ENCODE results near the gene KIRREL1.

The KIRREL1 gene

GRCh38 chr1:158077411-158078256 lies 84.2 kb downstream of the KIRREL1 start:
- DNase-seq: no peak

GRCh38 chr1:158078569-158079080 lies 85.2 kb downstream of the KIRREL1 start:
- DNase-seq: no peak

- no peak for DNase-seq
These were observed 86.6 kb downstream of the KIRREL1 start for GRCh38 chr1:158080066-158080465.

DNA sequence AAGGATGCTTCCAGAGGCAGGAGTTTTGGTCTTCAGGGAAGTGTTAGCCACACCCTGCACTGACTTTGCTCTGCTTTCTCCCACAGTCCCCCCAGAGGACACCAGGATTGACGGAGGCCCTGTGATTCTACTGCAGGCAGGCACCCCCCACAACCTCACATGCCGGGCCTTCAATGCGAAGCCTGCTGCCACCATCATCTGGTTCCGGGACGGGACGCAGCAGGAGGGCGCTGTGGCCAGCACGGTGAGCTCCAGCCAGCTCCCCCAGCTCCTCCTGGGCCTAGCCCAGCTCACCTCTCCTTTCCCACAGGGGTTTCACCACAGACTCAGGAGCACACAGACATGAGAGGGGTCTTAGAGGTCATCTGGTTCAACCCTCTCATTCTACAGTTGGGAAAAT lies 90.9 kb downstream of the KIRREL1 start:
- DNase-seq: no peak

DNA sequence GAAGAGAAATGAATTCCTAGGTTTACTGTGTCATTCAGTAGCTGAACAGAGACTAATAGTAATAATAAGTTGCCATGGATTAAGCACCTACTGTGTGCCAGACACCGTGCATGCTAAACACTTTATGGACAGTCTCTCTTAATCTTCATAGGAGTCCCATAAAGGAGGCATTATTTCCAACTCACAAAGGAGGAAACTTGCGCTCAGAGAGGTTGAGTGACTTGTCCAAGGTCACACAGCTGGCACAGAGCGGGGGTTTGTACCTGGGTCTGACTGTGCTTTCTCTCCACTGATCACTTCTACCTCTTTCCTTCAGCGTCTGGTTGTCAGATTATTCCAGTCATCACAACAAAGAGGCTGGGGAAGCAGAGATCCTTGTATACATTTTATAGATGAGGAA lies 91.3 kb downstream of the KIRREL1 start:
- no peak for DNase-seq

DNA sequence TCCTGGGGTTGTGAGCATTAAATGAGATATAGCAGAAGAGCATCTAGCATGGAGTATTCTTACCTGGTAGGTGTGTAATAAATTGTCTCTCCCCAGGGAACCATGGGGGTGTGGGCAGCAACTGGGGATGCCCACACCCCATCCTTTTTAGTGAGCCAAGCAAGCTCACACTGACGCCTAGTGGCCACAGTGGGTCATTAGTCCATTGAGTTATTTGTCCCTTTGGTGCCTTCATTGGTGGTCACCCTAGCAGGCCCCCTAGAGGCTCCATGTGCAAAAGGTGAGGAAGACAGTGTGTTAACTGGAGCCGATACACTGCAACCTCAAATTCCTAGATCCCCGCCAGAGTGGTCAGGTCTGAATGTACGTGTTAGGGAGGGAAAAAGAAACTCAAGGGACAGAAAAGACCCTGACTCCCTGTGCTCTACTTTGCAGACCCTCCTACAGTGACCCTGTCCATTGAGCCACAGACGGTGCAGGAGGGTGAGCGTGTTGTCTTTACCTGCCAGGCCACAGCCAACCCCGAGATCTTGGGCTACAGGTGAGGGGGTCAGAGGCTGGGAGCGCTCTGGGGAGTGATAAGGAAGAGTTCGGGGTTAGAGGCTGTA lies 94.0 kb downstream of the KIRREL1 start:
- DNase-seq: peak; percentile 68

- DNase-seq: no peak
These were observed 96.0 kb downstream of the KIRREL1 start for GRCh38 chr1:158089476-158089875.

DNA sequence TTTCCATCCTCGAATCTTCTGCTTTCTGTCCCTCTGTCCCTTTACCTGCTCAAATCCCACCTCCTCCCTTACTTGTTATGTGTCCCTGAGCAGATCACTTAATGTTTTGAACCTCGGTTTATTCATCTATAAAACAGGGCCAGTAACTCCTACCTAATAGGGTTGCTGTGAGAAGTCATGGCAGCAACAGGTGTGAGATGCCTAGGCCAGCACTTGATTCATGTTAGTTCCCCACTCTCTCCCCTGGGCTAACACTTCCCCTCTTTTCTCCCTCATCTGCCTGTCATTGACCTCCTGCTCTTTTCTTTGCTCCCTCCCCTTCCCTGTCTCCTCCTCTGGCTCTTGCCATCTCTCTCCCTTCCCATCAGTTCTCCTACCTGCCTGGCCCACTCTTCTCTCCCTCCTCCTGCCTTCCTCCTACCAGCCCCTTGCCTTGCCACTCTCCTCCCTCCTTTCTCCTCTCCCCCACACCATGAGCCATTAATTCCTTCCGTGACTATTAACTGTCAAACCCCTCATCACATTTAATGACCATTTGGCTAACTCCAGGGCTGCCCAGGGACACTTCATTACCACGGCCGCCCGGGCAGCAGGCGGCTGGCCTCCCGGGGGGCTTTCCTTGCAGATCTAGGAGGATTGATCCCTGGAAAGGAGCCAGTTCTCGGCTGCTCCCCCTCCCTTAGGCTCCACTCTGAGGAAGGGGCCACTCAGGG lies 96.6 kb downstream of the KIRREL1 start:
- DNase-seq: no peak

DNA sequence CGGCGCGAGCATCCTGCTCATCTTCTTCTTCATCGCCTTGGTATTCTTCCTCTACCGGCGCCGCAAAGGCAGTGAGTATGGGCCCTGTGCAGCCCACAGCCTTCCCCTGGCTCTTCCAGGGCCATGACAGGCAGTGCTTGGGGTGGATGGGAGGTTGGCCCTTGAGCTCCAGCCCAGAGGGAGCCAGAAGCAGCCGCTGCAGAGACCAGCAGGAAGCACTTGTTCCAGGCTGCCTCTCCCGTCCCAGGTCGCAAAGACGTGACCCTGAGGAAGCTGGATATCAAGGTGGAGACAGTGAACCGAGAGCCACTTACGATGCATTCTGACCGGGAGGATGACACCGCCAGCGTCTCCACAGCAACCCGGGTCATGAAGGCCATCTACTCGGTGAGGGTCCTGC lies 99.9 kb downstream of the KIRREL1 start:
- DNase-seq: no peak

DNA sequence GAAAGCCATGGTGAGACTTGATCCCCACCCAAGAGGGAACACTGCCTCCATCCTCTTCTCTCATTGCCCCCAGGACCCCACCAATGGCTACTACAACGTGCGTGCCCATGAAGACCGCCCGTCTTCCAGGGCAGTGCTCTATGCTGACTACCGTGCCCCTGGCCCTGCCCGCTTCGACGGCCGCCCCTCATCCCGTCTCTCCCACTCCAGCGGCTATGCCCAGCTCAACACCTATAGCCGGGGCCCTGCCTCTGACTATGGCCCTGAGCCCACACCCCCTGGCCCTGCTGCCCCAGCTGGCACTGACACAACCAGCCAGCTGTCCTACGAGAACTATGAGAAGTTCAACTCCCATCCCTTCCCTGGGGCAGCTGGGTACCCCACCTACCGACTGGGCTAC lies 101.1 kb downstream of the KIRREL1 start:
- DNase-seq: no peak

DNA sequence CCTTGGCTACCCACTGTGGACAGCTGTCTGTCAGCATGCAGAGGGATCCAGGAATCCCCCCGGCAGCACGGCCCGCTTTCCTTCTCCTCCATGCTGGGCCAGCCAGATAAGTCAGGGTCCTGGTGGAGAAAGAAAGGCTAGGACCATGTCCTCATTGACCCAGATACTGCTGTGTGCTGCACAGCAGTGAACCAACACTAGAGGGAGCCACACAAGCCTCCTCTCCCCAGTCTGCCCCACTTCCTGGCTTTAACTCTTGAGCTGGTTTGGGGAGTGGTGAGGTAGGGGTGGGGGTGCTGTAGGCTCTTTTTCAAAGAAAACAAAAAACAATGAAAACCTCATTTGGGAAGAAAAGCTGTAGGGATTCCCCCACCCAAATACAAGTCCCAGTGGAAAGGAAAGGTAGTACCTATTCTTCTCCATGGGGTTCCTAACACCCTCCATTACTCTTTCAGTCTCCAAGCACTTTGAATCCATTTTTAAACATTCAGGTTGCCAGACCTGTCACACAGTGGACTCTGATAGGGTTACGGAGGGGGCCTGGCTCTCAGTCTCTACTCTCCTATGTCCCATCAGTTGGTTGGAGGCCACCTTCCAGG lies 102.4 kb downstream of the KIRREL1 start:
- no peak for DNase-seq

- DNase-seq: no peak
These were observed 104.8 kb downstream of the KIRREL1 start for GRCh38 chr1:158098256-158098655.

DNA sequence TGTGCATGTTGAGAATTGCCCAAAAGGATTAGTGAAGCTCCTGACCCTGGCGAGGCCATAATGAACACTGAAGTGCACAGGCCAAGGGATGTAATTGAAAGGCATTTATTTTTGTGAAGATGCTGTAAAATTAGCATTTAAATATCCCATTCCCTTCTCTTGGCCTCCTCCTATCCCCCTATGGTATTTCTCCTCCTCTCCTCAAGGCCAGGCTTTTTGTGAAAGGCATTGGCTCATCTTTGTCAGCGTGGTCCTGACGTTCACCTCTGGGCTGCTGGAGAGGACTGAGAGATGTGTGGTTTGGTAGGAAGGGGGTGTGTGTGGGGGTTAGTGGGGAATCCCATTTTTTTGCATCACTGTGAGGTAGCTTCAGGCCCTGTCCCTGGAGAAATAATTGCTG lies 105.7 kb downstream of the KIRREL1 start:
- no peak for DNase-seq

DNA sequence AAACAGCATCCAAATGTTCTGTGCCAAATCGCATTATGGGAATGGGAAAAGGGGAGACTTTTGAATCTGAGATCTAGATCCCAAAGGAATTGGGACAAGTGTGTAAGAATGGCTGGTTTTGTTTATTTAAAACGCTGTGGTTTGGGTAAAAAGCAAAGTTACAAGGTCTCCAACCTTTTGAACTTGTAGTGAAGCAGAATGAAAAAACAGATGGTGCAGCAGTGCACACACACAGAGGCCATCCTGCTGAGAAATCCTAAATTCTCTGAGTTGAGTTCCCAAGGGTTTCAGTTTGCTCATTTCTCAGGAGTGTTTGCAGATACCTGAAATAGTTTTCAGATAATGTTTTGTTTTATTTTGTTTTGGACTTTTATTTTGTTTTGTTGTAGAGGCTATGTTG lies 107.1 kb downstream of the KIRREL1 start:
- DNase-seq: no peak

DNA sequence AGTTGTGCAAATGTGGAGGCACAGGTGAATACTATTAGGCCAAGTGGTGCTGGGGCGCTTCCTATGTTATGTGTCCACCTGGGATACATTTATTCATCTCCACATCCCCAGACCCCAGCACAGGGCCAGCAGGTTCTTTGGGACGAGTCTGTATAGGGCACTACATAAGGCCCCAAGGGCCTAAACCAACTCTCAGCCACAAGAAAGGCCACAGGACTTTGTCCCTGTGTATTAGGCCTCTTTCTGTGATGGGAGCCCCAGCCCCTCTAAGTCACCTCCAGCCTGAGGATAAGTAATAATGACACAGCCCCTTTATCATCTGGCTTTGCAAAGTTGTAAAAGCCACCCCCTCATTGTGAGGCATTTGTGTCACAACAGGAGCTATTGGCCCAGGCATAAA lies 108.0 kb downstream of the KIRREL1 start:
- DNase-seq: no peak

DNA sequence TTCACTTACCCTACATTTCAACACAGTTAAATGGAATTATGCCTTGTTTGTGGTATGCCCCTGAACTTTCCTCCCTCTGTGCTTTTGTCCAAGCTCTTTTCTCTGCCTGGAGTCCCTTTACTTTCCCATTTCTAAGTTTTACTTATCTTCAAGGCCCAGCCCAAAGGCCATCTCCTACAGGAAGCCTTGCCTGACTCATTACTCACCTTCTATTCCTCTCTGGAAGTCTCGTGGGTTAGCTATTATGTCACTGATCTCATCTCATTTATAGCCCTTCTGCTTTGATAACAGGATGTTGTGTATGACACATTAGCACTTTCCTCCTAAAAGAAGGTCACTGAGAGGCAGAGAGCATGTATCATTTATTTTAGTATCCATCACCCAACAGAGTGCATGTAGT lies 108.5 kb downstream of the KIRREL1 start:
- no peak for DNase-seq

- no peak for DNase-seq
These were observed 109.6 kb downstream of the KIRREL1 start for GRCh38 chr1:158102881-158103674.

GRCh38 chr1:158103861-158104522 lies 110.5 kb downstream of the KIRREL1 start:
- no peak for DNase-seq

- DNase-seq: no peak
These were observed 111.4 kb downstream of the KIRREL1 start for GRCh38 chr1:158104891-158105290.

DNA sequence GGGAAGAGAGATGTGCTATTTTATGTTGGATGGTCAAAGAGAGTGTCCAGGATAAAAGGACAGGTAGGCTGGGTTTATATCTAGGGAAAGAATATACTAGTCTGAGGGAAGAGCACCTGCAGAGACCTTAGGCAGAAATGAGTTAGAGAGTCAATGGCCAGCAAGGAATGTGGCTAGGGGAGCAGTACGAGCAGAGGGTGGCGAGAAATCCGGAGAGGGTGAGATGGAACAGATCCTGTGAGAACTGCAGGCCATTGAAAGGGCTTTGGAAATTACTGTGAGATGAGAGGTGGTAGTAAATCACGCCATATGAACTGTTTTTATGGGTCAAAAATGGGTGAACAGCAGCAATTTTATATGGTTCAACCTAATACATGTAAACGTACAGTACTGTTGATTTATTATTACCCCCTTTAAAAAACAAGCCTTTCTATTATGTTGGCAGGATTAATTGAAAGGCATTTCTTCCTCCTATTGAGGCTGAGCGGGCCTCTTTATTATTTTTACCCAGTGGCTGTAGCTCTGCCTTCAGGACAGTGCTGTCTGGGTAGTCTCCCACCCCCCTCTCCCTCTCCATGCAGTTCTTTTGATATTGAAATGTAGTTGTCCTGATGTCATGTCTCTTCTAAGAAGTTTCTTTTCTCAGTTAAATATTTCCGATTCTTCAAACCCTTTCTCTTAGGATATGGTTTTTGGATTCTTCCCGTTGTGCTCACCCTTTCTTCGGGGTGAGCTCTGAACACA lies 112.1 kb downstream of the KIRREL1 start:
- no peak for DNase-seq

DNA sequence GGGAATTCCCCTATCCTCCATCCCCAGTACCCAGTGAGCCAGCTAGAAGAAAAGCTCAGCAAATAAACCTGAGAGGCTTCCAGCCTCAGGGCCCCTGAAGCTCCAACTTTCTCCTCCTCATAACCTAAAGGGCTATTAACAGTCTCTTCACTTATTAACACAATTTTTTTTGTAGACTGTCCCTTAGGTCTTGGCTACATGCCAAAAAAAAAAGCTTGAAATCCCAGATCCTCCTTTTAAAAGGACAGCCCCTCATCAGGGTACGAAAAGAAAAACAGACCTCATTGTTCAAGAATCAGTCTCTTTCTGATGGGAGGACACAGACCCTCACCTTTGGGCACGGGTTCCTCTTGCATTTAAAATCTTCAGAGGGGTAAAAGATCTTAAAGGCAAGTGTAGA lies 114.5 kb downstream of the KIRREL1 start:
- DNase-seq: no peak

Measured in GDM1 (cell line).